HL-60 (cell line): ENCODE measurements around the gene PLEKHG3.

Experiments
- DNase-seq, 2 experiments: peaks; one replicate each; pipeline ENCODE4 v3.0.0-alpha.2; 2010 to 2020; ENCODE audit warnings: low read depth in 1 of 2, low spot score in 1 of 2
- H3K27ac ChIP-seq: fragments of 250-450 bp; sonication (Bioruptor Pico); replicated peaks from 2 replicates; pipeline ENCODE4 v1.5.1; 2020; ENCODE audit warnings: mild to moderate bottlenecking, moderate library complexity
- H3K27me3 ChIP-seq: fragments of 250-450 bp; sonication (Bioruptor Pico); 2 replicates; pipeline ENCODE4 v1.5.1; 2021; ENCODE audit warnings: mild to moderate bottlenecking, moderate library complexity; ENCODE audit not compliant: insufficient read depth, poor library complexity, severe bottlenecking
- H3K4me3 ChIP-seq: replicated peaks from 2 replicates; pipeline ENCODE4 v1.5.1; 2011; ENCODE audit warnings: mild to moderate bottlenecking, control low read depth, low read length; ENCODE audit not compliant: insufficient read depth
- GABPA ChIP-seq: IDR thresholded peaks from 2 replicates; pipeline ENCODE4 v1.6.1; 2012; ENCODE audit warnings: low read depth
- POLR2AphosphoS5 ChIP-seq: IDR thresholded peaks from 2 replicates; pipeline ENCODE4 v1.6.1; 2012; ENCODE audit warnings: low read depth
- SPI1 ChIP-seq: IDR thresholded peaks from 2 replicates; pipeline ENCODE4 v1.6.1; 2012; ENCODE audit warnings: low read depth, mild to moderate bottlenecking, borderline replicate concordance
- TF ChIP-seq, protein P1 (sequence below): IDR thresholded peaks from 2 replicates; pipeline ENCODE4 v1.6.1; 2012; ENCODE audit warnings: low read depth; ENCODE audit not compliant: insufficient replicate concordance
- TF ChIP-seq, protein P2 (sequence below): IDR thresholded peaks from one replicate; pipeline ENCODE4 v1.5.1; 2011; ENCODE audit warnings: low read length, control low read depth, inconsistent platforms; ENCODE audit not compliant: insufficient read depth

Gene PLEKHG3

DNA sequence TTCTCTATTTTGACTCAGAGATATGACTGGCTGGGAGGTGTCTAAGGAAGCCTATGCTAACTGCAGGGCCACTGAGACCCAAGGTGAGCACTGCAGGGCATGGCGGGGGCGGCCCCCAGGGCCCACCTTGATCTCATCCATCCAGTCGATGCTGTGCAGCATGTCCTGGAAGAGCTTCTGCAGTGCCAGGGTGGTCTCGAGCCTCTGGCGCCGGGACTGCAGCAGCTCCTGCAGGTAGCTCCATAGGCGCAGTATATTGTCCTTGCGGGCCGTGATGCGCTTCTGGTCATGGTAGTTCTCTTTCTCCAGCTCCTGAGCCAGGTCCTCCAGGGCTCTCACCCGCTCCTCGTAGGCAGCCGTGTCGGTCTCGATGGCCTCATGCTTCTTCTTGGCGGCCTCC is 91.0 kb downstream of the PLEKHG3 start:
- no peak for DNase-seq
- TF ChIP-seq SPI1, result no peak
- TF ChIP-seq POLR2AphosphoS5, result no peak
- TF ChIP-seq GABPA, result no peak
- TF ChIP-seq, protein P1, sequence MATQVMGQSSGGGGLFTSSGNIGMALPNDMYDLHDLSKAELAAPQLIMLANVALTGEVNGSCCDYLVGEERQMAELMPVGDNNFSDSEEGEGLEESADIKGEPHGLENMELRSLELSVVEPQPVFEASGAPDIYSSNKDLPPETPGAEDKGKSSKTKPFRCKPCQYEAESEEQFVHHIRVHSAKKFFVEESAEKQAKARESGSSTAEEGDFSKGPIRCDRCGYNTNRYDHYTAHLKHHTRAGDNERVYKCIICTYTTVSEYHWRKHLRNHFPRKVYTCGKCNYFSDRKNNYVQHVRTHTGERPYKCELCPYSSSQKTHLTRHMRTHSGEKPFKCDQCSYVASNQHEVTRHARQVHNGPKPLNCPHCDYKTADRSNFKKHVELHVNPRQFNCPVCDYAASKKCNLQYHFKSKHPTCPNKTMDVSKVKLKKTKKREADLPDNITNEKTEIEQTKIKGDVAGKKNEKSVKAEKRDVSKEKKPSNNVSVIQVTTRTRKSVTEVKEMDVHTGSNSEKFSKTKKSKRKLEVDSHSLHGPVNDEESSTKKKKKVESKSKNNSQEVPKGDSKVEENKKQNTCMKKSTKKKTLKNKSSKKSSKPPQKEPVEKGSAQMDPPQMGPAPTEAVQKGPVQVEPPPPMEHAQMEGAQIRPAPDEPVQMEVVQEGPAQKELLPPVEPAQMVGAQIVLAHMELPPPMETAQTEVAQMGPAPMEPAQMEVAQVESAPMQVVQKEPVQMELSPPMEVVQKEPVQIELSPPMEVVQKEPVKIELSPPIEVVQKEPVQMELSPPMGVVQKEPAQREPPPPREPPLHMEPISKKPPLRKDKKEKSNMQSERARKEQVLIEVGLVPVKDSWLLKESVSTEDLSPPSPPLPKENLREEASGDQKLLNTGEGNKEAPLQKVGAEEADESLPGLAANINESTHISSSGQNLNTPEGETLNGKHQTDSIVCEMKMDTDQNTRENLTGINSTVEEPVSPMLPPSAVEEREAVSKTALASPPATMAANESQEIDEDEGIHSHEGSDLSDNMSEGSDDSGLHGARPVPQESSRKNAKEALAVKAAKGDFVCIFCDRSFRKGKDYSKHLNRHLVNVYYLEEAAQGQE, result no peak
- TF ChIP-seq, protein P2, sequence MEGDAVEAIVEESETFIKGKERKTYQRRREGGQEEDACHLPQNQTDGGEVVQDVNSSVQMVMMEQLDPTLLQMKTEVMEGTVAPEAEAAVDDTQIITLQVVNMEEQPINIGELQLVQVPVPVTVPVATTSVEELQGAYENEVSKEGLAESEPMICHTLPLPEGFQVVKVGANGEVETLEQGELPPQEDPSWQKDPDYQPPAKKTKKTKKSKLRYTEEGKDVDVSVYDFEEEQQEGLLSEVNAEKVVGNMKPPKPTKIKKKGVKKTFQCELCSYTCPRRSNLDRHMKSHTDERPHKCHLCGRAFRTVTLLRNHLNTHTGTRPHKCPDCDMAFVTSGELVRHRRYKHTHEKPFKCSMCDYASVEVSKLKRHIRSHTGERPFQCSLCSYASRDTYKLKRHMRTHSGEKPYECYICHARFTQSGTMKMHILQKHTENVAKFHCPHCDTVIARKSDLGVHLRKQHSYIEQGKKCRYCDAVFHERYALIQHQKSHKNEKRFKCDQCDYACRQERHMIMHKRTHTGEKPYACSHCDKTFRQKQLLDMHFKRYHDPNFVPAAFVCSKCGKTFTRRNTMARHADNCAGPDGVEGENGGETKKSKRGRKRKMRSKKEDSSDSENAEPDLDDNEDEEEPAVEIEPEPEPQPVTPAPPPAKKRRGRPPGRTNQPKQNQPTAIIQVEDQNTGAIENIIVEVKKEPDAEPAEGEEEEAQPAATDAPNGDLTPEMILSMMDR, result no peak
- Histone ChIP-seq H3K27me3 (no peaks in the 10 kb centered on the region), H3K4me3 (no peak overlapping the region), H3K27ac (no peak overlapping the region)

DNA sequence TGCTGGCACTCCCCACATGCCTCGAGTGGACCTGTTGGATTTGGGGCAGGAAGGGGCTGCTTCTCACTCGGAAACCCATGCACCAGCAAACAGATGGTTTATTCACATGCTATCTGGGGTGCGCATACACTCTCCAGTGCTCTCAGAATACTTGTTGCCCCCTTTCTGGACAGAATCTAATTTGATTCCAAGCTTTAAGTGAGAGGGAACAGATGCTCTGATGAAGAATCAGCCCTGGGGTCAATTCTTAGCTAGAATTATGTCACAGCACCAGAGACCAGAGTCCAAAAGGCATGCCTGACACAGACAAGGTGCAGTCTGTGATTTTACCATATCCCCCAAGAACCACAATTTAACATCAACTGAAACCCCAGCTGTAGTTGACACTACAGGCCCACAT is 91.7 kb downstream of the PLEKHG3 start:
- TF ChIP-seq SPI1, result no peak
- TF ChIP-seq, protein P2, result no peak
- TF ChIP-seq, protein P1, result no peak
- no peak for TF ChIP-seq GABPA
- no peak for TF ChIP-seq POLR2AphosphoS5
- Histone ChIP-seq H3K27ac (no peak overlapping the region), H3K4me3 (no peak overlapping the region), H3K27me3 (no peaks in the 10 kb centered on the region)
- no peak for DNase-seq

DNA sequence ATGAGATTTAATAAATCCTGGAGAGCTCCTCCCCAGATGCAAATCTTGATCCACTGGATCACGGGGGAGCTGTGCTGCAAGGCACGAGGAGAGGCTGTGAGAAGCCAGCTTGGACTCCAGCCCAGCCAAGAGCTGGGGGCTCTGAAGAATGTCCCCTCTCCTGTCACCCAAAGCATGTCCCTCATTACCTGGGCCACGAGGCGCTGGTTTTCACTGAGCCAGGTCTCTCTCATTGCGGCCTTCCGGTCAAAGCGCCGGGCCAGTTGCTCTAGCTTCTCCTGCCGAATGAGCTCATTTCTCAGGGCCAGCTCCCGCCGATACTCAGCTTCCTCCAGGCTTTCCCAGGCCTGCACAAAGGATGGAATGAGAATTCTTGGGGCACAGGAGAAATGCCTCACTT is 92.1 kb downstream of the PLEKHG3 start:
- no peak overlapping the region for H3K4me3 ChIP-seq
- no peak for DNase-seq

More for the DNA sequence above, 92.1 kb downstream of the PLEKHG3 start:
- TF ChIP-seq SPI1, result no peak
- TF ChIP-seq, protein P2, result no peak
- no peak for TF ChIP-seq POLR2AphosphoS5
- TF ChIP-seq, protein P1, result no peak
- no peak for TF ChIP-seq GABPA
- Histone ChIP-seq H3K27ac (no peak overlapping the region), H3K27me3 (no peaks in the 10 kb centered on the region)
